ENCODE data around the gene MTFMT.

The MTFMT gene

GRCh38 chr15:64979252-64979710 is 50.2 kb downstream of the MTFMT start:
- no peak overlapping the region for H3K4me3 ChIP-seq (ENCODE audit: low read depth, low read length)
- DNase-seq (ENCODE audit: low read depth) = no peak
- no peak for TF ChIP-seq CTCF (IDR thresholded peaks at IDR 0.05; ENCODE audit: low read depth, low read length, missing control alignments)
- in situ Hi-C loops (cut with HindIII; ENCODE audit: low sequenced_read_pairs) = no loop called here

GRCh38 chr15:64975390-64975789 is 54.0 kb downstream of the MTFMT start:
- in situ Hi-C loops (cut with HindIII; ENCODE audit: low sequenced_read_pairs) = no loop called here
- H3K4me3 ChIP-seq (ENCODE audit: low read depth, low read length) = no peak overlapping the region
- no peak for TF ChIP-seq CTCF (IDR thresholded peaks at IDR 0.05; ENCODE audit: low read depth, low read length, missing control alignments)
- DNase-seq (ENCODE audit: low read depth) = no peak

- in situ Hi-C loops (cut with HindIII; ENCODE audit: low sequenced_read_pairs) = no loop called here
- no peak overlapping the region for H3K4me3 ChIP-seq (ENCODE audit: low read depth, low read length)
- no peak for DNase-seq (ENCODE audit: low read depth)
- no peak for TF ChIP-seq CTCF (IDR thresholded peaks at IDR 0.05; ENCODE audit: low read depth, low read length, missing control alignments)
Observed at GRCh38 chr15:64970698-64971097, 58.7 kb downstream of the MTFMT start.

GRCh38 chr15:64969401-64969800 is 60.0 kb downstream of the MTFMT start:
- in situ Hi-C loops (cut with HindIII; ENCODE audit: low sequenced_read_pairs) = no loop called here

GRCh38 chr15:64961013-64961412 is 68.4 kb downstream of the MTFMT start:
- in situ Hi-C loops (cut with HindIII; ENCODE audit: low sequenced_read_pairs) = no loop called here
- H3K4me3 ChIP-seq (ENCODE audit: low read depth, low read length) = no peak overlapping the region
- no peak for TF ChIP-seq CTCF (IDR thresholded peaks at IDR 0.05; ENCODE audit: low read depth, low read length, missing control alignments)
- no peak for DNase-seq (ENCODE audit: low read depth)

More at GRCh38 chr15:64969401-64969800, 60.0 kb downstream of the MTFMT start:
- TF ChIP-seq CTCF (IDR thresholded peaks at IDR 0.05; ENCODE audit: low read depth, low read length, missing control alignments) = no peak
- no peak for DNase-seq (ENCODE audit: low read depth)
- H3K4me3 ChIP-seq (ENCODE audit: low read depth, low read length) = no peak overlapping the region

GRCh38 chr15:64960153-64960552 is 69.3 kb downstream of the MTFMT start:
- no peak for DNase-seq (ENCODE audit: low read depth)

More at GRCh38 chr15:64960153-64960552, 69.3 kb downstream of the MTFMT start:
- no peak for TF ChIP-seq CTCF (IDR thresholded peaks at IDR 0.05; ENCODE audit: low read depth, low read length, missing control alignments)
- H3K4me3 ChIP-seq (ENCODE audit: low read depth, low read length) = no peak overlapping the region
- in situ Hi-C loops (cut with HindIII; ENCODE audit: low sequenced_read_pairs) = no loop called here

Data from astrocyte of the cerebellum (primary cell).